GM12878 (cell line): ENCODE measurements around the gene CDR2L. TPM values are rescaled to one million over a fixed set of nuclear protein-coding genes. Genes with fewer than 3 reads are reported as not detected.

Experiments
- ASH2L ChIP-seq: fragments of 300-600, 200-600 bp; sonication (generic); IDR thresholded peaks from 2 replicates; pipeline ENCODE4 v1.6.1; 2017; ENCODE audit warnings: low read depth, mild to moderate bottlenecking, borderline replicate concordance
- CBX5 ChIP-seq: sonication (generic); IDR thresholded peaks from 2 replicates; pipeline ENCODE4 v1.6.1; 2016; ENCODE audit warnings: low read depth, moderate library complexity, mild to moderate bottlenecking, inconsistent platforms
- DPF2 ChIP-seq: fragments of 450-650 bp; IDR thresholded peaks from 2 replicates; pipeline ENCODE4 v1.6.1; 2017; ENCODE audit warnings: mild to moderate bottlenecking
- FOXM1 ChIP-seq: IDR thresholded peaks from 2 replicates; pipeline ENCODE4 v1.6.1; 2012; ENCODE audit warnings: low read depth, mild to moderate bottlenecking, inconsistent platforms, low read length, moderate library complexity
- GATAD2B ChIP-seq: fragments of 450-650 bp; conservative IDR thresholded peaks from 2 replicates; pipeline ENCODE4 v1.6.1; 2017; ENCODE audit warnings: low read depth, mild to moderate bottlenecking, moderate library complexity
- JUNB ChIP-seq: IDR thresholded peaks from 2 replicates; pipeline ENCODE4 v1.6.1; 2016; ENCODE audit warnings: antibody characterized with exemption, mild to moderate bottlenecking
- KDM1A ChIP-seq: fragments of 200-600 bp; sonication (generic); IDR thresholded peaks from 2 replicates; pipeline ENCODE4 v1.6.1; 2016; ENCODE audit warnings: borderline replicate concordance
- MTA2 ChIP-seq: fragments of 450-650 bp; IDR thresholded peaks from 2 replicates; pipeline ENCODE4 v1.6.1; 2016; ENCODE audit warnings: low read depth, mild to moderate bottlenecking, moderate library complexity
- MYB ChIP-seq: fragments of 150-350 bp; IDR thresholded peaks from 2 replicates; pipeline ENCODE4 v1.6.1; 2014; ENCODE audit warnings: mild to moderate bottlenecking, low read depth, low read length, borderline replicate concordance
- POLR2A ChIP-seq: IDR thresholded peaks from 2 replicates; pipeline ENCODE4 v1.6.1; 2011; ENCODE audit warnings: low read depth, mild to moderate bottlenecking, low read length
- POLR2AphosphoS5 ChIP-seq: IDR thresholded peaks from 2 replicates; pipeline ENCODE4 v1.6.1; 2011; ENCODE audit warnings: mild to moderate bottlenecking, low read length, inconsistent platforms
- SP1 ChIP-seq: IDR thresholded peaks from one replicate; pipeline ENCODE4 v1.6.1; 2011; ENCODE audit warnings: low read depth, low read length
- TAF1 ChIP-seq: IDR thresholded peaks from 2 replicates; pipeline ENCODE4 v1.6.1; 2011; ENCODE audit warnings: mild to moderate bottlenecking, low read depth, low read length, borderline replicate concordance
- TCF12 ChIP-seq: IDR thresholded peaks from 2 replicates; pipeline ENCODE4 v1.6.1; 2011; ENCODE audit warnings: low read depth, mild to moderate bottlenecking, low read length
- TCF3 ChIP-seq: IDR thresholded peaks from 2 replicates; pipeline ENCODE4 v1.6.1; 2012; ENCODE audit warnings: low read depth, mild to moderate bottlenecking, low read length, borderline replicate concordance; ENCODE audit not compliant: insufficient read depth
- TCF7 ChIP-seq: IDR thresholded peaks from 2 replicates; pipeline ENCODE4 v1.6.1; 2014; ENCODE audit warnings: antibody characterized with exemption, borderline replicate concordance
- ZNF622 ChIP-seq: fragments of 450-650 bp; IDR thresholded peaks from 2 replicates; pipeline ENCODE4 v1.6.1; 2017; ENCODE audit warnings: mild to moderate bottlenecking, inconsistent platforms
- polyA plus RNA-seq, 11 experiments: library from polyadenylated mRNA; depleted of rRNA in 4 of 11; unstranded in 6 of 11; stranded (reverse) in 5 of 11; fragments of >200 nt; fragmentation: Nextera tagmentation in 4 of 11; fragmentation: Illumina TruSeq in 1 of 11; extraction: Ambion mirVana in 4 of 11; extraction: Trizol in 1 of 11; gene quantifications; 1 replicate in 1 of 11; 2 replicates in 10 of 11; pipeline versions ENCODE4 v1.2.1 to v1.2.3, GENCODE V29; 2011 to 2016; ENCODE audit warnings: inconsistent platforms in 2 of 11, missing spikeins in 2 of 11, low read depth in 1 of 11
- total RNA-seq, 4 experiments: library from RNA; depleted of rRNA in 3 of 4; stranded (reverse); fragments of >200 nt in 3 of 4; fragmentation: Illumina TruSeq in 1 of 4; extraction: Trizol in 1 of 4; gene quantifications; 2 replicates each; pipeline versions ENCODE4 v1.2.1 to v1.2.3, GENCODE V29; 2013 to 2021
- TF ChIP-seq, protein P1 (sequence below): fragments of 450-650 bp; IDR thresholded peaks from 2 replicates; pipeline ENCODE4 v1.6.1; 2014; ENCODE audit warnings: mild to moderate bottlenecking
- TF ChIP-seq, protein P2 (sequence below): IDR thresholded peaks from 2 replicates; pipeline ENCODE4 v1.6.1; 2012; ENCODE audit warnings: low read depth, low read length, improper control_type of control experiment
- TF ChIP-seq, protein P3 (sequence below): fragments of 450-650 bp; IDR thresholded peaks from 2 replicates; pipeline ENCODE4 v1.6.1; 2017; ENCODE audit warnings: mild to moderate bottlenecking, moderate library complexity
- TF ChIP-seq, protein P4 (sequence below): IDR thresholded peaks from 2 replicates; pipeline ENCODE4 v1.6.1; 2011; ENCODE audit warnings: borderline replicate concordance, low read depth, mild to moderate bottlenecking, moderate library complexity, mixed read lengths, low read length; ENCODE audit not compliant: insufficient read depth; ENCODE audit errors: extremely low read length
- TF ChIP-seq, protein P5 (sequence below): fragments of 450-650 bp; IDR thresholded peaks from 2 replicates; pipeline ENCODE4 v1.6.1; 2018; ENCODE audit warnings: mild to moderate bottlenecking, low read depth, moderate library complexity; ENCODE audit not compliant: partially characterized antibody

Gene CDR2L
- total and polyA plus RNA-seq, 10 of the 15 experiments (the other 5 are each of a cell fraction or from before 2014, with no cell fraction given), result 0.03 to 0.18 (median 0.04) TPM; not detected in 6

DNA sequence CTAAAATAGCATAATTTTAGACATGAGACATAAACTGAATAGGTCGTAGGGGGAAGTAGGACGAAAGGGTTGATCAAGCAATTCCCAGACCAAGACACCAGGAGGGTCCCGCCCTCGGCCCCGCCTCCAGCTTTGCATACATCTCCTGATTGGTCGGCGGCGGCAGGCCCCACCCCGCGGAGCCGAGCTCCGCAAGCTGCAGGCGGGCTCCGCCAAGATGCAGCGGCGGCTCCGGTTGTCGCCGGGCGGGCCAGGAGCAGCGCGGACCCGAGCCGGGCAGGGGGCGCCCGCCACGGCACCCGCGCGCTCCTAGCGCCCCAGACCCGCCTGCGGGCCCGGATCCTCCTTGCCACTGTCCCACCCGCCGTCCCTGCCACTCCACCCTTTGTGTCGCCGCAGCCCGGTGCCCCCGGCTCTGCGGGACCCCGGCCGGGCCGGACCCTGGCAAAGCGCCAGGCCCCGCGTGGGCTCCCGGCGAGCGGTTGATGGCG is at the start of gene CDR2L (continued):
- TF ChIP-seq TCF7 (no peak), POLR2A (peak; percentile 39; the same call in 1 of the 2 replicates), SP1 (peak; percentile 52), MTA2 (no peak), ASH2L (no peak), POLR2AphosphoS5 (no peak), MYB (no peak), CBX5 (no peak), ZNF622 (no peak), TCF12 (no peak), KDM1A (no peak), JUNB (no peak), TAF1 (no peak), FOXM1 (no peak), GATAD2B (peak; percentile 69), DPF2 (peak; percentile 44; the same call in 1 of the 2 replicates), TCF3 (no peak)
- TF ChIP-seq, protein P1, sequence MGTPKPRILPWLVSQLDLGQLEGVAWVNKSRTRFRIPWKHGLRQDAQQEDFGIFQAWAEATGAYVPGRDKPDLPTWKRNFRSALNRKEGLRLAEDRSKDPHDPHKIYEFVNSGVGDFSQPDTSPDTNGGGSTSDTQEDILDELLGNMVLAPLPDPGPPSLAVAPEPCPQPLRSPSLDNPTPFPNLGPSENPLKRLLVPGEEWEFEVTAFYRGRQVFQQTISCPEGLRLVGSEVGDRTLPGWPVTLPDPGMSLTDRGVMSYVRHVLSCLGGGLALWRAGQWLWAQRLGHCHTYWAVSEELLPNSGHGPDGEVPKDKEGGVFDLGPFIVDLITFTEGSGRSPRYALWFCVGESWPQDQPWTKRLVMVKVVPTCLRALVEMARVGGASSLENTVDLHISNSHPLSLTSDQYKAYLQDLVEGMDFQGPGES, result no peak
- TF ChIP-seq, protein P2, sequence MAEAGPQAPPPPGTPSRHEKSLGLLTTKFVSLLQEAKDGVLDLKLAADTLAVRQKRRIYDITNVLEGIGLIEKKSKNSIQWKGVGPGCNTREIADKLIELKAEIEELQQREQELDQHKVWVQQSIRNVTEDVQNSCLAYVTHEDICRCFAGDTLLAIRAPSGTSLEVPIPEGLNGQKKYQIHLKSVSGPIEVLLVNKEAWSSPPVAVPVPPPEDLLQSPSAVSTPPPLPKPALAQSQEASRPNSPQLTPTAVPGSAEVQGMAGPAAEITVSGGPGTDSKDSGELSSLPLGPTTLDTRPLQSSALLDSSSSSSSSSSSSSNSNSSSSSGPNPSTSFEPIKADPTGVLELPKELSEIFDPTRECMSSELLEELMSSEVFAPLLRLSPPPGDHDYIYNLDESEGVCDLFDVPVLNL, result no peak
- TF ChIP-seq, protein P3, sequence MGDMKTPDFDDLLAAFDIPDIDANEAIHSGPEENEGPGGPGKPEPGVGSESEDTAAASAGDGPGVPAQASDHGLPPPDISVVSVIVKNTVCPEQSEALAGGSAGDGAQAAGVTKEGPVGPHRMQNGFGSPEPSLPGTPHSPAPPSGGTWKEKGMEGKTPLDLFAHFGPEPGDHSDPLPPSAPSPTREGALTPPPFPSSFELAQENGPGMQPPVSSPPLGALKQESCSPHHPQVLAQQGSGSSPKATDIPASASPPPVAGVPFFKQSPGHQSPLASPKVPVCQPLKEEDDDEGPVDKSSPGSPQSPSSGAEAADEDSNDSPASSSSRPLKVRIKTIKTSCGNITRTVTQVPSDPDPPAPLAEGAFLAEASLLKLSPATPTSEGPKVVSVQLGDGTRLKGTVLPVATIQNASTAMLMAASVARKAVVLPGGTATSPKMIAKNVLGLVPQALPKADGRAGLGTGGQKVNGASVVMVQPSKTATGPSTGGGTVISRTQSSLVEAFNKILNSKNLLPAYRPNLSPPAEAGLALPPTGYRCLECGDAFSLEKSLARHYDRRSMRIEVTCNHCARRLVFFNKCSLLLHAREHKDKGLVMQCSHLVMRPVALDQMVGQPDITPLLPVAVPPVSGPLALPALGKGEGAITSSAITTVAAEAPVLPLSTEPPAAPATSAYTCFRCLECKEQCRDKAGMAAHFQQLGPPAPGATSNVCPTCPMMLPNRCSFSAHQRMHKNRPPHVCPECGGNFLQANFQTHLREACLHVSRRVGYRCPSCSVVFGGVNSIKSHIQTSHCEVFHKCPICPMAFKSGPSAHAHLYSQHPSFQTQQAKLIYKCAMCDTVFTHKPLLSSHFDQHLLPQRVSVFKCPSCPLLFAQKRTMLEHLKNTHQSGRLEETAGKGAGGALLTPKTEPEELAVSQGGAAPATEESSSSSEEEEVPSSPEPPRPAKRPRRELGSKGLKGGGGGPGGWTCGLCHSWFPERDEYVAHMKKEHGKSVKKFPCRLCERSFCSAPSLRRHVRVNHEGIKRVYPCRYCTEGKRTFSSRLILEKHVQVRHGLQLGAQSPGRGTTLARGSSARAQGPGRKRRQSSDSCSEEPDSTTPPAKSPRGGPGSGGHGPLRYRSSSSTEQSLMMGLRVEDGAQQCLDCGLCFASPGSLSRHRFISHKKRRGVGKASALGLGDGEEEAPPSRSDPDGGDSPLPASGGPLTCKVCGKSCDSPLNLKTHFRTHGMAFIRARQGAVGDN, result no peak
- TF ChIP-seq, protein P4, sequence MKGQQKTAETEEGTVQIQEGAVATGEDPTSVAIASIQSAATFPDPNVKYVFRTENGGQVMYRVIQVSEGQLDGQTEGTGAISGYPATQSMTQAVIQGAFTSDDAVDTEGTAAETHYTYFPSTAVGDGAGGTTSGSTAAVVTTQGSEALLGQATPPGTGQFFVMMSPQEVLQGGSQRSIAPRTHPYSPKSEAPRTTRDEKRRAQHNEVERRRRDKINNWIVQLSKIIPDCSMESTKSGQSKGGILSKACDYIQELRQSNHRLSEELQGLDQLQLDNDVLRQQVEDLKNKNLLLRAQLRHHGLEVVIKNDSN, result no peak
- TF ChIP-seq, protein P5, sequence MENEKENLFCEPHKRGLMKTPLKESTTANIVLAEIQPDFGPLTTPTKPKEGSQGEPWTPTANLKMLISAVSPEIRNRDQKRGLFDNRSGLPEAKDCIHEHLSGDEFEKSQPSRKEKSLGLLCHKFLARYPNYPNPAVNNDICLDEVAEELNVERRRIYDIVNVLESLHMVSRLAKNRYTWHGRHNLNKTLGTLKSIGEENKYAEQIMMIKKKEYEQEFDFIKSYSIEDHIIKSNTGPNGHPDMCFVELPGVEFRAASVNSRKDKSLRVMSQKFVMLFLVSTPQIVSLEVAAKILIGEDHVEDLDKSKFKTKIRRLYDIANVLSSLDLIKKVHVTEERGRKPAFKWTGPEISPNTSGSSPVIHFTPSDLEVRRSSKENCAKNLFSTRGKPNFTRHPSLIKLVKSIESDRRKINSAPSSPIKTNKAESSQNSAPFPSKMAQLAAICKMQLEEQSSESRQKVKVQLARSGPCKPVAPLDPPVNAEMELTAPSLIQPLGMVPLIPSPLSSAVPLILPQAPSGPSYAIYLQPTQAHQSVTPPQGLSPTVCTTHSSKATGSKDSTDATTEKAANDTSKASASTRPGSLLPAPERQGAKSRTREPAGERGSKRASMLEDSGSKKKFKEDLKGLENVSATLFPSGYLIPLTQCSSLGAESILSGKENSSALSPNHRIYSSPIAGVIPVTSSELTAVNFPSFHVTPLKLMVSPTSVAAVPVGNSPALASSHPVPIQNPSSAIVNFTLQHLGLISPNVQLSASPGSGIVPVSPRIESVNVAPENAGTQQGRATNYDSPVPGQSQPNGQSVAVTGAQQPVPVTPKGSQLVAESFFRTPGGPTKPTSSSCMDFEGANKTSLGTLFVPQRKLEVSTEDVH, result no peak
